Fibroblast of lung (primary cell): Measurements from ENCODE around the gene GLG1. TPM values are rescaled to one million over a fixed set of nuclear protein-coding genes. Genes with fewer than 3 reads are reported as not detected.
"Not testable (repeated sequence)": the region's sequence is repeated elsewhere in the genome, so short reads cannot be mapped to it uniquely, and the experiment has no call there.

Experiments
- DNase-seq, 2 donors: peaks; one replicate each; pipeline versions ENCODE4 v3.0.0 to v3.0.0-alpha.2; 2010; ENCODE audit warnings: low read depth in 2 of 2
- H2AFZ ChIP-seq: 2 replicates; pipeline ENCODE4 v1.5.1; 2012; ENCODE audit warnings: low read length, control low read depth, inconsistent platforms
- H3K27ac ChIP-seq: 2 replicates; pipeline ENCODE4 v1.5.1; 2011; ENCODE audit warnings: low read length, control low read depth; ENCODE audit not compliant: insufficient read depth
- H3K27me3 ChIP-seq: 2 replicates; pipeline ENCODE4 v1.5.1; 2011; ENCODE audit warnings: mild to moderate bottlenecking, low read length; ENCODE audit not compliant: control insufficient read depth, insufficient read depth
- H3K36me3 ChIP-seq: 2 replicates; pipeline ENCODE4 v1.5.1; 2011; ENCODE audit warnings: low read length; ENCODE audit not compliant: control insufficient read depth, insufficient read depth
- H3K4me1 ChIP-seq: 2 replicates; pipeline ENCODE4 v1.5.1; 2011; ENCODE audit warnings: low read length; ENCODE audit not compliant: control insufficient read depth, insufficient read depth; ENCODE audit errors: extremely low read depth
- H3K4me2 ChIP-seq: 2 replicates; pipeline ENCODE4 v1.5.1; 2011; ENCODE audit warnings: low read length, control low read depth; ENCODE audit not compliant: insufficient read depth; ENCODE audit errors: extremely low read depth
- H3K4me3 ChIP-seq, 4 experiments: fragments of 200-600 bp in 1 of 4; sonication (generic) in 1 of 4; replicated peaks in 1 of 4; 2 replicates each; pipeline ENCODE4 v1.5.1; 2011 to 2016; ENCODE audit warnings: low read length in 4 of 4, low read depth in 3 of 4, mild to moderate bottlenecking in 3 of 4, control low read depth in 2 of 4, inconsistent platforms in 1 of 4, mixed read lengths in 1 of 4; ENCODE audit not compliant: insufficient read depth in 1 of 4; ENCODE audit errors: control extremely low read depth in 1 of 4
- H3K79me2 ChIP-seq: 2 replicates; pipeline ENCODE4 v1.5.1; 2012; ENCODE audit warnings: mild to moderate bottlenecking, low read length, inconsistent platforms; ENCODE audit not compliant: control insufficient read depth, insufficient read depth
- H3K9ac ChIP-seq: 2 replicates; pipeline ENCODE4 v1.5.1; 2011; ENCODE audit warnings: mild to moderate bottlenecking, low read length, control low read depth; ENCODE audit not compliant: insufficient read depth
- H3K9me3 ChIP-seq: 2 replicates; pipeline ENCODE4 v1.5.1; 2012; ENCODE audit warnings: low read depth, low read length; ENCODE audit not compliant: control insufficient read depth, insufficient read depth
- H4K20me1 ChIP-seq: 2 replicates; pipeline ENCODE4 v1.5.1; 2011; ENCODE audit warnings: low read length; ENCODE audit not compliant: control insufficient read depth, insufficient read depth; ENCODE audit errors: extremely low read depth
- CTCF ChIP-seq, 2 donors: IDR thresholded peaks in 1 of 2; conservative IDR thresholded peaks in 1 of 2; 1 replicate in 1 of 2; 2 replicates in 1 of 2; pipeline ENCODE4 v1.5.1; 2011 to 2012; ENCODE audit warnings: low read length in 2 of 2, control low read depth in 1 of 2, inconsistent platforms in 1 of 2, low read depth in 1 of 2, mild to moderate bottlenecking in 1 of 2
- EZH2 ChIP-seq: IDR thresholded peaks from 2 replicates; pipeline ENCODE4 v1.5.1; 2012; ENCODE audit warnings: low read length, control low read depth, mild to moderate bottlenecking; ENCODE audit errors: missing control alignments
- polyA plus RNA-seq, 2 donors: library from polyadenylated mRNA; depleted of rRNA in 1 of 2; stranded (reverse) in 1 of 2; unstranded in 1 of 2; fragments of >200 nt; gene quantifications; 2 replicates each; pipeline ENCODE4 v1.2.1, GENCODE V29; 2011 to 2012; ENCODE audit warnings: missing spikeins in 1 of 2
- total RNA-seq: library from RNA; depleted of rRNA; stranded (reverse); fragments of >200 nt; gene quantifications from 2 replicates; pipeline ENCODE4 v1.2.1, GENCODE V29; 2014

Gene GLG1
- total and polyA plus RNA-seq, 2 donors (not counting 1 experiment from before 2014, with no cell fraction given), result 138 to 150 TPM

GRCh38 chr16:74521691-74522090, 85.2 kb downstream of the GLG1 start:
- H3K27me3 ChIP-seq, result no peaks in the 10 kb centered on the region
- no peaks in the 10 kb centered on the region for H3K79me2 ChIP-seq

GRCh38 chr16:74518934-74519333, 88.0 kb downstream of the GLG1 start:
- not testable (repeated sequence) for H3K27me3 ChIP-seq, H3K27ac ChIP-seq, H4K20me1 ChIP-seq, H3K9ac ChIP-seq, H2AFZ ChIP-seq, H3K4me2 ChIP-seq, H3K36me3 ChIP-seq, DNase-seq, H3K4me3 ChIP-seq, H3K9me3 ChIP-seq, H3K4me1 ChIP-seq, H3K79me2 ChIP-seq

More at GRCh38 chr16:74521691-74522090, 85.2 kb downstream of the GLG1 start:
- H4K20me1 ChIP-seq, result no peaks in the 10 kb centered on the region
- no peaks in the 10 kb centered on the region for H3K36me3 ChIP-seq
- H3K4me2 ChIP-seq, result no peak overlapping the region
- H2AFZ ChIP-seq, result no peak overlapping the region
- peak; percentile 15 to 71 for DNase-seq
- no peak for TF ChIP-seq EZH2
- no peak for TF ChIP-seq CTCF (conservative IDR thresholded peaks at IDR 0.05 in 1 of 2, IDR thresholded peaks at IDR 0.05 in 1 of 2; ENCODE audit: low read depth in 1 of 2, low read length in 2 of 2)
- no peaks in the 10 kb centered on the region for H3K9me3 ChIP-seq
- no peak overlapping the region for H3K4me3 ChIP-seq
- H3K9ac ChIP-seq, result no peak overlapping the region
- no peak overlapping the region for H3K27ac ChIP-seq
- no peaks in the 10 kb centered on the region for H3K4me1 ChIP-seq

- DNase-seq, result no peak
- Histone ChIP-seq H4K20me1 (no peaks in the 10 kb centered on the region), H3K36me3 (no peaks in the 10 kb centered on the region), H3K4me3 (no peak overlapping the region), H3K4me1 (no peaks in the 10 kb centered on the region), H3K27me3 (no peaks in the 10 kb centered on the region), H3K27ac (no peak overlapping the region), H3K79me2 (no peaks in the 10 kb centered on the region), H3K9ac (no peak overlapping the region), H3K9me3 (no peaks in the 10 kb centered on the region), H3K4me2 (no peak overlapping the region), H2AFZ (no peak overlapping the region)
- no peak for TF ChIP-seq CTCF (conservative IDR thresholded peaks at IDR 0.05 in 1 of 2, IDR thresholded peaks at IDR 0.05 in 1 of 2; ENCODE audit: low read depth in 1 of 2, low read length in 2 of 2)
- TF ChIP-seq EZH2, result no peak
Measured at GRCh38 chr16:74511961-74512360, 95.0 kb downstream of the GLG1 start.
